VCaP (cell line): Measurements from ENCODE around the gene KRT1.

ENCODE experiments used
- H3K27ac ChIP-seq: fragments of 450-650 bp; 2 replicates; pipeline ENCODE4 v1.5.1; 2017
- CTCF ChIP-seq: fragments of 450-650 bp; conservative IDR thresholded peaks from 2 replicates; pipeline ENCODE4 v1.5.1; 2017; ENCODE audit warnings: mild to moderate bottlenecking, moderate library complexity

Gene KRT1

GRCh38 chr12:52629281-52630007, 50.8 kb downstream of the KRT1 start:
- no peak for TF ChIP-seq CTCF
- no peak overlapping the region for H3K27ac ChIP-seq

- H3K27ac ChIP-seq: no peak overlapping the region
- no peak for TF ChIP-seq CTCF
Measured at GRCh38 chr12:52628841-52629240, 51.4 kb downstream of the KRT1 start.

GRCh38 chr12:52628111-52628507, 52.1 kb downstream of the KRT1 start:
- H3K27ac ChIP-seq: no peak overlapping the region
- no peak for TF ChIP-seq CTCF

- TF ChIP-seq CTCF: no peak
- no peak overlapping the region for H3K27ac ChIP-seq
Measured at GRCh38 chr12:52627395-52628110, 52.7 kb downstream of the KRT1 start.
